ENCODE measurements around the gene FRMPD1.

DNA sequence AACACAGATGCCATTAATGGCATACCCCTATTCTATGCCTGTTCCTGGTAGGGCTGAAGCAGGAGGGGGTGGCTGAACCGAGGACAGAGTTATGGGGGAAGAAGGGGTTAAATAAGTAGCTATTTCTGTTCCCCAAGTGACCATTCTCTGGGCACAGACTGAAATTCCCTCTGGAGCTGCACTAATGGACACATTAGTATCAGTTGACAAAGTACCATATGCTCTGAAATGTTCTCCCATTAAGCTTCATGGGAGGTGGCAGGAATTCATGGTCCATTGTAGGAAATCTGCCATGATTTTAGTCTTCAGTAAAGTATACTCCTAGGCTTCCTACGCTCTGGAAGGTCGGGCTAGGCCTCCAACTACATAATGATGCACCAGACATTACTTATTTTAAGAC, 10.5 kb upstream of the FRMPD1 start:
- TF ChIP-seq CTCF (conservative IDR thresholded peaks at IDR 0.05 in 1 of 2, IDR thresholded peaks at IDR 0.05 in 1 of 2; ENCODE audit: low read depth in 1 of 2, low read length in 2 of 2), result no peak
- no peak for TF ChIP-seq EZH2 (IDR thresholded peaks at IDR 0.05; ENCODE audit: low read length, missing control alignments)

Measured in fibroblast of lung (primary cell).